ENCODE results near the gene ETS1.

- TF ChIP-seq REST (IDR thresholded peaks at IDR 0.05; ENCODE audit: insufficient read depth in 1 of 2, low read depth in 2 of 2, low read length in 2 of 2) = no peak
- no peak for TF ChIP-seq TAF1 (IDR thresholded peaks at IDR 0.05; ENCODE audit: borderline replicate concordance, insufficient read depth, low read length)
- TF ChIP-seq SIN3A (IDR thresholded peaks at IDR 0.05; ENCODE audit: borderline replicate concordance, insufficient read depth, low read length) = no peak
- peak; percentile 61; the same call in 1 of the 2 replicates for TF ChIP-seq POLR2AphosphoS5 (IDR thresholded peaks at IDR 0.05; ENCODE audit: low read depth, low read length)
Observed at GRCh38 chr11:128455766-128456165, 131.6 kb downstream of the ETS1 start.
